HT-29 (cell line): ENCODE results near the gene NOTCH3. TPM values are rescaled to one million over a fixed set of nuclear protein-coding genes. Genes with fewer than 3 reads are reported as not detected.

Experiments used
- DNase-seq: peaks from one replicate; pipeline ENCODE4 v3.0.0-alpha.2; 2015; ENCODE audit warnings: low spot score
- total RNA-seq: library from RNA; depleted of rRNA; stranded (reverse); fragments of >200 nt; shearing (Covaris generic); gene quantifications from 2 replicates; pipeline ENCODE4 v1.2.3, GENCODE V29; 2014

NOTCH3 gene
- total RNA-seq, 1 experiment from 2014 or later, result 0.46 TPM

DNA sequence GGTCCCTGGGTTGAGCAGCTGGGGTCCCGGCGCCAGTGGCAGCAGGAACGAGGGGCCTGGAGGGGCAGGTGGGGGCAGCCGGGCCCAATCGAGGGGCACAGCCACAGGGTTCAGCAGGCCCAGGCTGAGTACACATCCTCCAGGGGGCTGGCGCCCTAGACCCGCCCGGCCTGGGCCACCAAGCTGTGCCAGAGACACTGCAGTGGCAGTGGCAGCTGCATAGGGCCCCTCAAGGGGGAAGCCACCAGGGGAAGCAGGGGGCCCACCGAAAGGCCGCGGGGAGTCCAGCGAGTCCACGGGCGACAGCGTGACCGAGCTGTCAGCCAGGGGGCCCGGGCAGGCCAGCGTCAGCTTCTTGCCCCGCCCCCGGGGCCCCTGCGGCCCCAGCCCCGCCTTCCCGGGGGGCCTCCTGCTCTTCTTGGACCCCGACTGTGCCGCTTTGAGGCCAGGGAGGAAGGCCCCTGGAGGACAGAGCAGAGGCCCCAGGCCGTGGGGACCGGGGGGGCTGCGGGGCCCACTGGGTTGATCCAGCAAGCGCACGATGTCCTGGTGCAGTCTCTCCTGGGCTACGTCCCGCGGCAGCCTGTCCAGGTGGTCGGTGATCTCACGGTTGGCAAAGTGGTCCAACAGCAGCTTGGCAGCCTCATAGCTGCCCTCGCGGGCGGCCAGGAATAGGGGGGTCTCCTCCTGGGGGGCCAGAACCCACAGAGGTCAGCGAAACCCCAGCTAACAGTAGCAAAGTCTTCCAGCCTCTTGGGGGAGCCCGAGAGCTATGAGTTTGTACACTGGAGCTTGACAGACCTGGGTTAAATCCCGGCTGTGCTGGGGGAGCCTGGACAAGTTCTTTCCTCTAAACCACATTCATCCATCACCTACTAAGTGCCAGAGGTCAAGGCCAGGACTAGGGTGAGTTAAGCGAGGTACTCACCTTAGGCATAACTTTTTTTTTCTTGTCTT, 39.5 kb downstream of the NOTCH3 start:
- peak; percentile 39 for DNase-seq

DNA sequence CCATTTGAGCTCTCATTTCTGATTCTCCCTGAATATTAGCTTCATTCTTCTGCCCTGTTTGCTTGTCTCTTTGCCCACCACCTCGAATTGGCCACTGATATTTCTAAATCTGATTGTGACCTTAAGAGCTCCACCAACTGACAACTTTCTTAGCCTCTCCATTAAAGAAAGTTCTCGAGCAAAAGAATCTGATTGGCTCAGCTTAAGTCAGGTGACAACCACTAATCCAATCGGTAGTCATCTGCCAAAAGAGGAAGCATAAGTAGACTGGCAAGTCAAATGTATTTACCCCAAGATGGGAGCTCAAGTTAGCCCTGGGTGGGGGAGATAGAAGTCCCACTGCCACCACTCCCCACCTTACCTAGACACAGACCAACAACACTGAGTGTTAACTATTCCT, 41.5 kb downstream of the NOTCH3 start:
- no peak for DNase-seq

DNA sequence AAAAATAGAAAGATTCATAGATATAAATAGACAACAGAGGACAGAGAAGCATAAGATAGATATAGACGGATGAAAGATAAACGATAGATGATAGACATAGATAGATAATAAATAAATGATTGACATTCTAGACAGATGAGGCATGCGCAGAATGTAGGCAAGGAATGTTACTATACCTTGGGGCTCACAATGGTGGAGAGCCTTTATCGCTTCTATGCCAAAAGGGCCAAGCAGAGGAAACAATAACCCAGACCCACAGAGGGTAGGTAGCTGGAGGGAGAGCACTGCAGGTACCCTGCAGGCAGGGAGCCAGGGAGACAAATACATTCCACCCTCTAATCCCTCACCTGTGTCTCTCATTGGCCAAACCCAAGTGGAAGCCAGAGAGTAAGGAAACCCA, 44.4 kb downstream of the NOTCH3 start:
- no peak for DNase-seq

DNA sequence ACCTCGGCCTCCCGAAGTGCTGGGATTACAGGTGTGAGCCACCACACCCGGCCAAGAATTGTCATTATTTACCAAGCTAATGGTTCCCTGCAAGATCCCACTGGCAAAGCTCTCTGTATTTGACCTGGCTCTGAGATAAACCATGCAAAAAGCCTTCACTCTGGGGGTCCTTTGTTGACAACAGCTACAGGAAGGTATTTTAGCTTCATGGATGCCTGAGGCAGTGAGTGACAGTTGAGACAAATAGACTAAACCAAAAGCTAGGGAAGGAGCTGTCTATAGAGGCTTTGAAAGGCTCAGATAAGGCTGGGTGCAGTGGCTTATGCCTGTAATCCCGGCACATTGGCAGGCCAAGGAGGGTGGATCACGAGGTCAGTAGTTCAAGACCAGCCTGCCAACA, 45.5 kb downstream of the NOTCH3 start:
- no peak for DNase-seq

DNA sequence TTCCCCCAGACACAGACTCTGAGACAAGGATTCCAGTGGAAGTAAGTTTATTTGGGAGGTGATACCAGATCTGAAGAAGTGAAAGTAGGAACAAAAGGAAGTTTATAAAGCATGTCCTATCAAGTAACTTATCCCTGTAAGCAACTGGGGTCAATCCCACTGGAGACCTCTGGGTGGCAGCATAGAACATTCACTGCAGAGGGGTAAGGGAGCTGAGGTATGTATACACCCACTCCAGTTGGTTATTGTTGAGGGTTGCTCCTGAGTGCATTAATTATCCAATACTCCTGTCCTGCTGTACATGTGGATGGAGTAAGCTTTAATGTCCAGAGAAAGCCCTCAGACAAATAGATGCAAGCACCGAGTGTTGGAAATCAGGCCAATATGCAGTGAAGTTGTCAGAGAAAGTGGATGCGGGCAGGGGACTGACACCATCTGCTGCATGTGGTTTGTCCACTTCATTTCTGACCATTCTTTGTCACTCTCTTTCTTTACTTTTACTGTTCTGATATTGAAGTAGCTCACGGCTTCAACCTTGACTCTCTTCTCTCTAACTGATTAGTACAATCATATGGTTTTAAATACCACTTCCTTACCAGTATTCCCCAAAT, 46.7 kb downstream of the NOTCH3 start:
- DNase-seq, result peak; percentile 50

DNA sequence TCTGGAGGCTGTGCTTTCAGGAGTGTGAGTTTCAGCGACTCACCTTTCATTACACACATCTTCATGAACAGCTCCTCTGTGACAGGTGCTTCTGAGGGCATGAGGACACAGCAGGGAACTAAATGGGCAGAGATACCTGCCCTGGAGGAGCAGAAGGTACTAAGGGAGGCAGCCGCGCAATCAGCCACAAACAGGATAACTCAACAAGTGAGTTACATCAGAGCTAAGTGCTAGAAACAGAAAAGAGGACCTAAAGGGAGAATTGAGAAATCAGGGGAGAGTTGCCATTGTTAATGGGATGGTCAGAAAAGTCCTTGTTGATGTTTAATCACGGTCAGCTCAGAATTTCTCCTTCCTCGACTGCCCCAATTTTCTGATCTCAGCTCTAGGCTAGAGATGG, 51.1 kb downstream of the NOTCH3 start:
- no peak for DNase-seq

DNA sequence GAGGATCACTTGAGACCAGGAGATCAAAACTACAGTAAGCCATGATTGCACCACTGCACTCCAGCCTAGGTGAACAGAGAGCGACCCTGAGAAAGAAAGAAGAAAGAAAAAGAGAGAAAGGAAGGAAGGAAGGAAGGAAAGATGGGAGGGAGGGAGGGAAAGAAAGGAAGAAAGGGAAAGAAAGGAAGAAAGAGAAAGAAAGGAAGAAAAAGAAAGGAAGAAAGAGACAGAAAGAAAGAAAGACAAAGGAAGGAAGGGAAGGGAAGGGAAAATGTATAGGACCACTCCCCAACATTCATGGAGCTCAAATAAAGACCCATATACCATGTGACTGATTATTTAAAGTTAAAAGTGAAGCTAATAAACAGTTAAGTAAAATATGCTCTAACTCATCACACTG, 53.7 kb downstream of the NOTCH3 start:
- DNase-seq, result no peak

DNA sequence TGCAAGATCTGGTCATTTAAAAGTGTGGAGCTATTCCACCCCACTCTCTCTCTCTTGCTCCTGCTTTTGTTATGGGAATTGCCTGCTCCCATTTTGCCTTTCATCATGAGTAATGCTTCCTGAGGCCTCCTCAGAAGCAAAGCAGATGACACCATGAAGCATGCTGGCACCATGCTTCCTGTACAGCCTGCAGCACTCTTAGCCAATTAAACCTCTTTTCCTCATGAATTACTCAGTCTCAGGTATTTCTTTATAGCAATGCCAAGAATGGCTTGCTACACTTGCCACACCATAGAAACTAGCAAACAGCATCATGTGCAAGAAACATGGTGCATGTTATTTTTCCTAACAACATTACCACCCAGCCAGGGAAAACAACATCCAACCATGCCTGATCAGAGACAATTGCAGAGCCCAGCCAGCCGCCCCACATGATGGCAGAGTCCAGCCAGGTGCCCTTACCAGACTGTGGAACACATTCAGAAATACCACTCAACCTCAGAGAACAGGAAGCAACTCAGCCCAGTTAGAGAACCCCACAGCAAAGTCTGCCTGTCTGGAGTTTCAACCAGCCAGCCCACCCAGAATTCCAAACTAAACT, 56.6 kb downstream of the NOTCH3 start:
- DNase-seq, result no peak

DNA sequence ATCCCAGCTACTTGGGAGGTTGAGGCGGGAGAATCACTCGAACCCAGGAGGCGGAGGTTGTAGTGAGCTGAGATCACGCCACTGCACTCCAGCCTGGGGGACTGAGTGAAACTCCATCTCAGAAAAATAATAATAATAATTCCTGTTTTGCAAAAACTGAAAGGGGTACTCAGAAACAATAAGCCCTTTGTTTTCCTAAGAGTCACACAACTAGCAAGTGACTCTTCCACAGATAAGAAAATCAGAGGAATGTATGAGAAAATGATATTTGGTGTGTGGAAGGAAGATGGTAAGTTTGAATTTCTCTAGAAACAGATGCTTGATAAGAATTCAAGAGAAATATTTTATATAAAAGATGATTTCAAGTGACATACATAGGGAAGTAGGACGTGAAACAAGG, 58.5 kb downstream of the NOTCH3 start:
- no peak for DNase-seq

DNA sequence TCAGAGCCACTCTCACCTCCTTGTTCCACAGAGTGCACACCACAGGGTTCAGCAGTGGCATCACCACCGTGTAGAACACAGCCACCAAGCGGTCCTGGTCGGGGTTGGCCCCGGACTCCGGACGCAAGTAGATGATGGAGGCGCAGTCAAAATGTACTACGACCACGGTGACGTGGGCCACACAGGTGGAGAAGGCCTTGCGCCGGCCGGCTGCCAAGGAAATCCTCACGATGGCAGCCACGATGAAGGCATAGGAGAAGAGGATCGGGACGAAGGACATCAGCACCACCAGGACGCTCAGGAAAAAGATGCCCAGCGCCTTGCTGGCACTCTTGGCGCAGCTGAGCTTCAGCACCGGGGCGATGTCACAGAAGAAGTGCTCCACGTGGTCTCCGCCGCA, 59.7 kb downstream of the NOTCH3 start:
- no peak for DNase-seq

DNA sequence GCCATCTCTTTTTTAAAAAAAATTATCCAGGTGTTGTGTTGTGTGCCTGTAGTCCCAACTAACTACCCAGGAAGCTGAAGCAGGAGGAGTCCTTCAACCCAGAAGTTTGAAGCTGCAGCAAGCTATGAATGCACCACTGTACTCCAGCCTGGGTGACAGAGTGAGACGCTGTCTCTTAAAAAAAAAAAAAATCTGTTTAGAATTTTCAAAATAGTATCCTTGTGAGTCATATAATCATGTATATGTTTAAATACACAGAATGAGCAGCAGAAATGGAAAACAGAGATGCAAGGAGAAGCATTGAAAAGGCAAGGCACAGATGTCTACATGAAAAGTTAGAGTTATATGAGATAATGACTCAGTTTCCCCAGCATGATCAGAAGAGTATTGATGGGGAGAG, 62.4 kb downstream of the NOTCH3 start:
- DNase-seq, result no peak

DNA sequence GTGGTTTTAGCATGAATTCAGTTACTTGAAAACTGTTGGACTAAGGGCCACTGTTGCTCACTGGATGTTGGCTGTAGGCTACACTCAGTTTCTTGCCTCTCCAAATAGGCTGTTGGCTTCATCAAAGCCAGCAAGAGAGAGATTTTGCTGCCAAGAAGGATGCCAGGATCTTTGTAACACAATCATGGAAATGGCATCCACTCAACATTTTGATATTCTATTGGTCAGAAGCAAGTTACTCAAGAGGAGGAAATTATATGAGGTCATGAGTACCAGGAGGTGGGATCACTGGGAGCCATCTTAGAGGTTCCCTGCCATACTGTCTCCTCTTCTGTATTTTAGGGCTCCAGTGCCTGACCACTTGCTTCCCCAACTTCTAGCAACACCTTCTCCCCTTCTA, 63.0 kb downstream of the NOTCH3 start:
- no peak for DNase-seq

DNA sequence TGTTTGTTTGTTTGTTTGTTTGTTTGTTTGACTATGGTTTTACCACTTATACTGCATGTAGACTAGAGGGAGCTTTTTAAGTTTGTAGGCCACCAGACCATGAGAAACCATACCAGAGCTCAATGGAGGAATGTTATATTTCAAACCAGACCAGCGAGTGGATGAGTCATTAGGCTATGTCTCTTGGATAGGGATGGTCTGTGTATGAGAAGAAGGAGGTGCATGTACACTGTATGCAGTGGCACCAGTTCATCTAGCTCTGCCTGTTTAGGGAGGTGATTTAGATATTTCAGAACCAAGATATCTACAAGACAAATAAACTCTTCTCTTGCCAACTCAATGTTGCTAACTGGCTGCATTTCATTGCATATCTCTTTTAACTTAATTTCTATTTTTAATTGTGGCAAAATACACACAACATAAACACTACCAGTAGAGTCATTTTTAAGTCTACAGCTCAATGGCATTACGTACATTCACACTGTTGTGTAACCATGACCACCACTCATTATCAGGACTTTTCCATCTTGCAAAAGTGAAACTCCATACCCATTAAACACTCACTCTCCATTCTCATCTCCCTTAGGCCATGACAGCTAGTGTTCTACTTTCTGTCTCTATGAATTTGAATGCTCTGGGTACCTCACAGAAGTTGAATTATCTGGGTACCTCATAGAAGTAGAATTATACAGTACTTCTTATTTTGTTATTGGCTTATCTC, 64.4 kb downstream of the NOTCH3 start:
- no peak for DNase-seq

DNA sequence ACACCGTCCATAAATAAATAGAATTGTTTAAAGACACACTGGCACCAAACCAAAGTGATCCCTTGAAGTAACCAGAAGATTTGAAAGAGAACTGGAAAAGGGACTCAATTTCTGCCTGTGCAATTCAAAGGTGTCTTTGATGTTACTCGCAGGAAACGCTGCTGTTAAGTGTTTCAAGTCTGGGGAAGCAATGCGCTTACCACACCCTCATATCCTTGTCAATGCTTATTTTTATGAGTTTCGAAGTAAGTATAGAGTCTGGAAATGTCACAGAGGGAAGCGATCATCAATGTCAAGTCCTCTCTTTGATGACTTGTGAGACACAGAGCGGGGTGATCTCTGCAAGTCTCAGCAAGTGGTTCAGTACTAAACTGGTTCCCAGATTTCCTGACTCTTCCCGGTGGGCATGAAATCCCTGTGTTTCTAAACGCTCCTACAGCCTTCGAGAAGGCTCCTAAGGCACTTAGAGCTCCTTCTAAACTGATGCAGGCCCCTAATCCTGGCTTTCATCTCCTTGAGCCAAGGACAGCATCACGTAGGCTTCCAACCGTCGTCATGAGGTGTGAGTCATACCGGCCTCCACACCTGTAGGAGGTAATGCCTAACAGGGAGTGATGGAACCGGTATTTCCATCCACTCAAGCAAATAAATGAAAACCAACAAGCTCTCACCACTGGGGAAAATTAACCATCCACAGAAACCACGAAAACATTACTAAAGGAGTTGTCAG, 70.8 kb downstream of the NOTCH3 start:
- peak; percentile 47 for DNase-seq

DNA sequence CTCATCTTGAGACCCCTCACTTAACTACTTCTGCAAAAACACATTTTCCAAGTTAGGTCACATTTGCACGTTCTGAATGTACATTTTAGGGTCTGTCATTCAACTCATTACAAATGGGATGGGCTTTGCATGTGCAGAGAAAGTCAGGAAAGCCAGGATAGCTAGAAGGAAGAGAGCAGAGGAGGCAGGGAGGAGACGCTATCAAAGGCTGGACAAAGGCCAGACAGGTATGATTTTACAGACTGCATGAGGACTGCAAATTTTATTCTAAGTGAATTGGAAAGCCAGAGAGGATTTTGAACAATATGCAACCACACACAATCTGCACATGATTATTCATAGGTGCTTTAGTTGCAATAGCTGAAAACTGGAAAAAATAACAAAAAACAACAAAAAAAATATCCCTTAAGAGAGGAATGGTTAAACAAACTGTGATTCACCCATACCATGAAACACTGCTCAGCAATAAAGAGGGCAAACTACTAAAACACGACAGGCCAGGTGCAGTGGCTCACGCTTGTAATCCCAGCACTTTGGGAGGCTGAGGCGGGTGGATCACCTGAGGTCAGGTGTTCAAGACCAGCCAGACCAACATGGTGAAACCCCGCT, 72.5 kb downstream of the NOTCH3 start:
- DNase-seq, result no peak

DNA sequence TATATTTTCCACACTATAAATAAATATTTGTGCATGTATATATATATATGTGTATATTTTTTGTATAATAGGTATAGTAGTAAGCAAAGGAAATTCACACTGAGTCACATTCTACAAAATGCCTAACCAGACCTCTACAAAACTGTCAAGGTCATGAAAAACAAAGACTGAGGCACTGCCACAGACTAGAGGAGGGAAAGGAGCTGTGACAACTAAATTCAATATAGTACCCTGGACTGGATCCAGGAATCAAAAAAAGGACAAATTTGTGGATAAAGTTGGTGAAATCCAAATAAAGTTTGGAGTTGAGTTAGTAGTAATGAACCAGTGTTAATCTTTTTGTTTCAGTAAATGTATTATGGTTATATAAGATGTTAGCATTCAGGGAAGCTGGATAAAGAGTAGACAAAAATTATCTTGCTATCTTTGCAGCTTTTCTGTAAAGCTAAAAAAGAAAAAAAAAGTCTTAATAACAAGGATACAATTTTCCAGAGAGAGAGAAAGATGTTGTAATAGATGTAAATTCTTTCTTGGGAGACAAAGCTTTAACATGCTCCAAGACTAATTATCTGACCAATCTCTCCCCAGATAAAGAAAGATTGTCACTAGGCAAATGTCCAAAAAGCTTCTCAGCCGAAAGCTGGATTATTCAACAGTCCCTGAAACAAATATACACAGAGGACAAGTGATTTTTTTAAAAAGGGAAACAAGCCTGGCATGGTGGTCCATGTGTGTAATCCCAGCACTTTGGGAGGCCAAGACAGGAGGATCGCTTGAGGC, 74.5 kb downstream of the NOTCH3 start:
- DNase-seq, result no peak

DNA sequence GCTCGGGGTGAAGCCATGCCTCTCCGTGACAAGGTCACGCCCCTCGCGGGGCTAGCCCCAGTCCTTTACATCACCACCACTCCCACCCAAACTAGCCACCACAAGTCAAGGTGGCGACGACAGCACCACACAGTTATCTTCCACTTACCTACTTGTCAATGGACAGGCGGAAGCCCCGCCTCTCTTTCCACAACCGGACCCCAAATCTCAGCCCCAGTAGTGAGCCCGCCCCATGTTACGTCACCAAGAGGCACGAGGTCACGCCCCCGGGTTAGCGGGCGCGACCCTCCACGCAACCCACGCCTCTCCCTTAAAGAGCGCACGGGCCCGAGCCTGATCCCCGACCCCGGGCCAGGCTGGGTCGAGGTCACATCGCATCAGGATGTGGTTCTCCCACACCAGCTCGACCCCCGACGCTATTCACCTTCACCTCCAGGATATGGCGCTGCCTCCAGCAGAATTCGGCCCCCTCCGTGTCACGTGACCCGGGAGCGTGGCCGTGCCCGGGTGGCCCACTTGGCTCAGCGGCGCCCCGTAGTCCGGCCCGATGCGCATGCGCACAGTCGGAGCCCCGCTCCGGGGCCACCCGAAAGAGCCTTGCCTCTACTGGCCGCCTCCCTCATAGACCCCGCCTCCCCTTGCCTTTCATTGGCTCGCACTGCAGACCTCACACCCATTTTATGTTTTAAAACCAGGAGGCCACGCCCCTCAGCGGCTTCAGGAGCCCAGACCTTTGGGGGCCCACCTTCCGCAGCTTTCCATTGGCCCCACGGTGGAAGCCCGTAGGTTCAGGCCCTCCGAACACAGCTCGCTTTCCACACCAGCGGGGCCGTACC, 75.3 kb downstream of the NOTCH3 start:
- DNase-seq, result peak; percentile 91

DNA sequence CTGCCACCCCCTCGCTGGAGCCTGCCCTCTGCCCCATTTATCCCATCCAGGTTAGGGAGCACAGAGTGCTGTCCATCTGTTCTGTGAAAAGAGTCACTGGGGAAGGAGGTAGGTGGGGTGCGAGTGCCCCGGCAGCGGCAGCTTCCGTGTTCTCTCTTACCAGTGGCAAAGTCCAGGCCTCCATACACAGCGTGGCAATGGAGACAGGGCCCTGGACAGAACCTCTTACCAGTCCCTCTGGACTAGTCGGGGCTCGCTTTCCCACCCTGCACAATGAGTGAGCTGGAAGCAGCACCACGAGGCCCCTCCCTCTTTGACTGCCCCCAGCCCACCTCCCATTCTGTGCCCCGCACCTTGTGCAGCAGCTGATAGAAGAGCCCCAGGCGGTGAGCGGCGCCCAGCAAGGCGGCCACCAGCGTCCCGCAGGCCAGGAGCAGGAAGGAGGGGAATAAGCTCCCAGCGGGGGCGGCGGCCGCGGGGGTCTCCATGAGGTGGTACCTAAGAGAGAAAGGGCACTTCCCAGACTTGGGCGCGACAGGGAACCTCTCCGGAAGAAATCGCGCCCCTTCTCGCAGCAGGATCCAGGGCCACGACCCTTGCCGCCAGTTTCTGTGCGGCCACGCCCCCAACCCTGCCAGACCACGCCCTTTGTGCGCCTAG, 76.1 kb downstream of the NOTCH3 start:
- DNase-seq, result peak; percentile 29

DNA sequence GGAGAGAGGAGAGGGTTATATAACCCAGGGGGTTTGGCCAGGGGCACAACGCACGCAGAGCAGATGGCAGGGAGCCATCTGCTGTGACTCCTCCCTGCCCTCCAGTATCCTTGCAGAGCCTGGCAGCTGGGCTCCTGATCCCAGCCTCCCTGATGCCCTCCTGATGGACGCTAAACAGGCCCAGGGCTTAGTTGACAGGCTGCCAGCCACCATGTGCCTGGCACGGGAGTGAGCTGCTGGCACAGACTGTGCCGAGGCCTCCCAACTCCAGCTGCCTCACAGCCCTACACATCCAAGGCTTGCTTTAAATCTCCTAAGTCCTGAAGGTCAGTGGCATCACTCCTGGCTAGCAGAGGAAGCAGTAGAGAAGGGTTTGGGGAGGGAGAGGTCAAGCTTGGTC, 76.9 kb downstream of the NOTCH3 start:
- DNase-seq, result no peak
